Left lung (tissue), 10 donors: ENCODE measurements around the gene SPIC. TPM values are rescaled to one million over a fixed set of nuclear protein-coding genes. Genes with fewer than 3 reads are reported as not detected.
"Not testable (repeated sequence)": the region's sequence is repeated elsewhere in the genome, so short reads cannot be mapped to it uniquely, and the experiment has no call there.

Experiments
- ATAC-seq: fragments of 200-7000 bp; cut with Tn5 transposase; one replicate; pipeline ENCODE4 v1.9.1; 2020; ENCODE audit warnings: moderate library complexity
- DNase-seq, 4 donors: peaks; one replicate each; pipeline ENCODE4 v3.0.0-alpha.2; 2013 to 2020
- H3K27ac ChIP-seq, 2 donors: fragments of 200-600 bp; sonication (generic) in 1 of 2; one replicate each; pipeline versions ENCODE4 v1.5.0 to v1.8.0; 2020 to 2021
- H3K27me3 ChIP-seq, 2 donors: fragments of 200-600 bp; sonication (generic) in 1 of 2; one replicate each; pipeline versions ENCODE4 v1.5.0 to v1.8.0; 2020 to 2021
- H3K36me3 ChIP-seq, 2 donors: fragments of 200-600 bp; sonication (generic) in 1 of 2; one replicate each; pipeline versions ENCODE4 v1.5.0 to v1.8.0; 2020 to 2021
- H3K4me1 ChIP-seq, 2 donors: fragments of 200-600 bp; one replicate each; pipeline ENCODE4 v1.8.0; 2021
- H3K4me3 ChIP-seq, 2 donors: fragments of 200-600 bp; sonication (generic) in 1 of 2; one replicate each; pipeline versions ENCODE4 v1.5.0 to v1.8.0; 2020 to 2021; ENCODE audit warnings: mild to moderate bottlenecking in 1 of 2
- H3K9me3 ChIP-seq, 2 donors: fragments of 200-600 bp; sonication (generic) in 1 of 2; one replicate each; pipeline versions ENCODE4 v1.5.0 to v1.8.0; 2020 to 2021
- CTCF ChIP-seq, 2 donors: fragments of 200-600 bp; sonication (generic) in 1 of 2; IDR thresholded peaks; one replicate each; pipeline versions ENCODE4 v1.5.0 to v1.8.0; 2021; ENCODE audit warnings: antibody characterized with exemption in 2 of 2
- intact Hi-C, 2 donors: fragments of 100-400 bp; cut with DNase I; formaldehyde crosslinking; loops; one replicate each; pipeline versions ENCODE4 v1.11.2 to v1.14.2; 2022
- polyA plus RNA-seq, 6 donors: library from polyadenylated mRNA; unstranded; fragments of 120-200 nt; gene quantifications; one replicate each; pipeline ENCODE4 v1.2.1, GENCODE V29; 2013; ENCODE audit not compliant: insufficient read length in 6 of 6
- total RNA-seq, 2 donors: library from RNA; stranded (reverse); fragmentation: NEBNext Ultra II Directional; extraction: Animal tissue kit (Norgen Biotek cat#: 25700); gene quantifications; one replicate each; pipeline ENCODE4 v1.2.1, GENCODE V29; 2021
- donor health status: DM: no; HTN: yes; CAD: no.
- donor health status: DM: no; HTN: no; CAD: no.

The SPIC gene
- total and polyA plus RNA-seq, 8 donors = 0.39 TPM; not detected in 7

GRCh38 chr12:101455685-101456084, 19.5 kb upstream of the SPIC start:
- no peak overlapping the region for H3K27ac ChIP-seq
- no peaks in the 10 kb centered on the region for H3K36me3 ChIP-seq
- peaks cover 3 to 15% of the 10 kb centered on the region in 2 donors for H3K4me1 ChIP-seq
- DNase-seq = no peak
- no peak for TF ChIP-seq CTCF (IDR thresholded peaks at IDR 0.05)
- H3K27me3 ChIP-seq = no peaks in the 10 kb centered on the region
- intact Hi-C loops = no loop called here
- peaks cover 0 to 2% of the 10 kb centered on the region in 2 donors for H3K9me3 ChIP-seq
- ATAC-seq = no peak
- H3K4me3 ChIP-seq = no peak overlapping the region

- Histone ChIP-seq H3K4me3 (no peak overlapping the region), H3K9me3 (peaks cover 0 to 2% of the 10 kb centered on the region in 2 donors), H3K27me3 (no peaks in the 10 kb centered on the region), H3K4me1 (peaks cover 3 to 15% of the 10 kb centered on the region in 2 donors), H3K36me3 (no peaks in the 10 kb centered on the region), H3K27ac (no peak overlapping the region)
- intact Hi-C loops = no loop called here
- DNase-seq (no peak), ATAC-seq (peak; percentile 58)
- no peak for TF ChIP-seq CTCF (IDR thresholded peaks at IDR 0.05)
Measured at GRCh38 chr12:101459642-101460346, 15.3 kb upstream of the SPIC start.

GRCh38 chr12:101468948-101469347, 6.2 kb upstream of the SPIC start:
- no peak for ATAC-seq
- intact Hi-C loops = no loop called here
- no peaks in the 10 kb centered on the region for H3K27me3 ChIP-seq

GRCh38 chr12:101470939-101471338, 4.2 kb upstream of the SPIC start:
- Histone ChIP-seq H3K27ac (no peak overlapping the region), H3K4me1 (no peaks in the 10 kb centered on the region), H3K9me3 (no peaks in the 10 kb centered on the region), H3K36me3 (no peaks in the 10 kb centered on the region), H3K27me3 (no peaks in the 10 kb centered on the region), H3K4me3 (no peak overlapping the region)
- no peak for DNase-seq
- intact Hi-C loops = no loop called here
- no peak for ATAC-seq
- TF ChIP-seq CTCF (IDR thresholded peaks at IDR 0.05) = no peak

More at GRCh38 chr12:101468948-101469347, 6.2 kb upstream of the SPIC start:
- Histone ChIP-seq H3K27ac (no peak overlapping the region), H3K4me1 (no peaks in the 10 kb centered on the region), H3K4me3 (no peak overlapping the region), H3K9me3 (no peaks in the 10 kb centered on the region), H3K36me3 (no peaks in the 10 kb centered on the region)
- no peak for TF ChIP-seq CTCF (IDR thresholded peaks at IDR 0.05)
- DNase-seq = no peak

GRCh38 chr12:101471878-101472277, 3.3 kb upstream of the SPIC start:
- H3K27me3 ChIP-seq, H3K36me3 ChIP-seq, H3K4me3 ChIP-seq, DNase-seq, H3K4me1 ChIP-seq, intact Hi-C loops, ATAC-seq, H3K27ac ChIP-seq, H3K9me3 ChIP-seq: not testable (repeated sequence)

- TF ChIP-seq CTCF (IDR thresholded peaks at IDR 0.05) = no peak
- no peak overlapping the region for H3K4me3 ChIP-seq
- no peaks in the 10 kb centered on the region for H3K27me3 ChIP-seq
- DNase-seq (no peak), ATAC-seq (no peak)
- H3K27ac ChIP-seq = no peak overlapping the region
- H3K36me3 ChIP-seq = no peaks in the 10 kb centered on the region
- H3K9me3 ChIP-seq = no peaks in the 10 kb centered on the region
- no peaks in the 10 kb centered on the region for H3K4me1 ChIP-seq
- intact Hi-C loops = no loop called here
Measured at GRCh38 chr12:101474248-101474647, 888 bp upstream of the SPIC start.
